ENCODE results near the gene MYO1B.

The MYO1B gene

DNA sequence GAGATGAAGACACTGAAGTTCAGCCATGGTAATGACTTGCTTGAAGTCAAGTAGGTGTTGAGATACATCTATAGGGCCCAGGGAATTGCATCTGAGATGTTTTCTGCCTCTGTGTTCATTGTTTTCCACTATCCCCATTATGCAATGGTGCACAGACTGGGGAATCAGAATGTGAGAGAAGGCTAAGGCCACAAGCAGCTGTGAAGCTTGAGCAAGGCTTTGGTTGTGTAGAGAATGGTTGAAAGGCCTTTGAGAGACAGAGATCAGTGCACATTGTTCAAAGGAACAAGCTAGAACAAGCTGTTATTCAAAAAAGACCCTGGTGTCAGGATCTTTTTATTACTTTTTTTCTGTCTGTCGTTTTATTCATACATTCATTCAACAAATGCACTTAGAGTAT, 82.3 kb downstream of the MYO1B start:
- no peak for DNase-seq

DNA sequence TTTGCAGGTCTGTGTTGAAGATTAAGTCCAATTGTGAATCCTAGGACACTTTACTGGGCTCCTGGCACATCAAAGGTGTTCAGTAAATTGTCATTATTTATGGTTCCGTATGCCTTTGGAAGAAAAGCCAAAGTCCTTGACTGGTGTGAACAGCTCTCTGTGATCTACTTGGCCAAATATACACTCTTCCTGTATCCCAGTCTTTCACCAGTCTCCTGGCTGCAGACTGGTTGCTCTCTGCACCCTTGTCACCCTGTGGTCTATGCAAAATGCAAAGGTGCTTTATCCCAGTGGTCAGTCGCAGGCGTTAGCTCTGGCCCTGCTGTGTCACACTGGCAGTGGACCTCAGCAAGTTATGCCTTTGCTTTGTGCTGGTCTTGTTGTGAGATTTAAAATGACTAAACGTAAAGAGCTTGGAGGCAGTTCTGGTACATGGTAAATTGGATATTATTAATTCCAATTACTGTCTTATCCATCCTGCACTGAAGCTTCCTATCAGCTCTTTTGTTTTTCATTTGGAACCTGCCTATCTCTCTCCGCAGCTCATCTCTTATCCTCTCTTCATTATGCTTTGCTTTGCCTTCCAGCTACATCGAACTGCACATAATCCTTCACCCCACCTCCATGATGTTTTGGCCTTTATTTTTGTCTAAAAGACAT, 83.1 kb downstream of the MYO1B start:
- DNase-seq = no peak

DNA sequence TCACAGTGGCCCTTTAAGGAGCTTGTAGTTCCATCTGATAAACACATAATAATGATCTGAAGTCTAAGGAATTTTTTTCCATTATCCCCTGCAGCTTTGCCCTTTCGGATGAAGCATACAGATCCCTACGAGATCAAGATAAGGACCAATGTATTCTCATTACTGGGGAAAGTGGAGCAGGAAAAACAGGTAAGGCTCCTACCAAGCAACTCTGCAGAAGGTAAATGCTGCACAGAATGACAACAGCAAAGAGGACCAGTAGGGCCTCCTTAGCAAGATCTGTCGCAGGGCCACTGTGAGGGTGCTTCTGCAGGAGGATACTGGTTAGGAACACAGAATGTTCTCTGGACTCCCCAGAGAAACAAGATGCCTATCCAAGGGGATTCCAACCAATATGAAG, 84.6 kb downstream of the MYO1B start:
- DNase-seq = no peak

DNA sequence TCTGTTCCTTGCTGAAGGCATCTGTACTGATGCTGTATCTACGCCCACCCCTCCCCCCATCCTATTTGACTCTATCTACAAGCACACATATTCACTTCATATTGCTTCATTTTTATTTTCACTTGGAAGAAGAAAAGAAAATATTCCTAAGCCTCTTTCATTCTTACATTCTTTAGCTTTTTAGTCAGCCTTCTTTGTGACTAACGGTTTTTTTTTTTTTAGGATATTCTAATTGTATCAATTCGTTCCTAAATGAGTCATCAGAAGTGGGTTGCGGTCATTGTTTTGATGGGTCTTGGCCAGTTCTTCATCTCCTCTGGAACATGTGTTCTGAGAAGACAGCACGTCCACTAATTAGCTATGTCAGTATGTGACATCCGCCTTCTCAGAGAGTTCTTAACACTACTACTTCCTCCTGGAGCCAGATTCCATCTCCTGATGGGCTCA, 88.7 kb downstream of the MYO1B start:
- DNase-seq = peak; percentile 98

DNA sequence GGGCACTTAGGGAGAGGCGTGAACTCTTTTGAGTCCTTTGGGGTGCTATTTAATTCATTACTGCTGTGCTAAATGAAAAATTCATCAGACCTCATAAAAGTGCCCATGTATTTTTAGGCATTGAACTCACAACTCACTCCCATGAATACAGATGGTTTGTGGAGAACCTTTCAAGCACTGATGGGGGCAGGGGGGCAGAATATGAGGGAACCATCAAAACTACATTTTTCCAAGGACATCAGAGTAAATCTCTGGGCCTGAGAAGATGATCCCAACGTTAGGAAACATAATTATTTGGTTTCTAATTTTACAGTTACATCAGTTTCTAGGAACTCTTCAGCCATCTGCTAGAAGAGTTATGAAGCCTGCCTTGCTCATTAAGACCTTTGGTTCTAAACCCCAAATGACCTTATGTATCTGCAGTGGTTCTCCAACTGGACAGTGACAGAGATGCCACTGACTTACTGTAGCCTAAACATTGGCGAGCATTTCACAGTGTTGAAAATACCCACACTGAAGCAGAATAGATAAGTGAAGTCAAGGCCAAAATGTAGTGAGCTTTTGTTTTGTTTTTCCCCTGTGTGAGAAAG, 90.8 kb downstream of the MYO1B start:
- DNase-seq = no peak

DNA sequence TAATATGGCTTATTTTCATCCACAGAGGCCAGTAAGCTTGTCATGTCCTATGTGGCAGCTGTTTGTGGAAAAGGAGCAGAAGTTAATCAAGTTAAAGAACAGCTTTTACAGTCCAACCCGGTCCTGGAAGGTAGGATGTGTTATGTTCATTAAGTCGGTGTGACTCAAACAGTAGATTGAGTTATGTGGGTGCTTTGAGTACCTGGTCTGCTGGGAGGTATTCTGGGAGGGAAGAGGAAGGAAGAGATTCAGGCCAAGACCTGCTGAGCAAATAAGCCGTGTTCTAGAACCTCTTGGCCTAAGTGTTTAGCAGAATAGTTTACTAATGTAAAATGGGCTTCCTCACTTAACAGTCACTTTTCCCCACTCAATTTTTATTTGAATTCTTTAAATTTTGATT, 96.2 kb downstream of the MYO1B start:
- no peak for DNase-seq

DNA sequence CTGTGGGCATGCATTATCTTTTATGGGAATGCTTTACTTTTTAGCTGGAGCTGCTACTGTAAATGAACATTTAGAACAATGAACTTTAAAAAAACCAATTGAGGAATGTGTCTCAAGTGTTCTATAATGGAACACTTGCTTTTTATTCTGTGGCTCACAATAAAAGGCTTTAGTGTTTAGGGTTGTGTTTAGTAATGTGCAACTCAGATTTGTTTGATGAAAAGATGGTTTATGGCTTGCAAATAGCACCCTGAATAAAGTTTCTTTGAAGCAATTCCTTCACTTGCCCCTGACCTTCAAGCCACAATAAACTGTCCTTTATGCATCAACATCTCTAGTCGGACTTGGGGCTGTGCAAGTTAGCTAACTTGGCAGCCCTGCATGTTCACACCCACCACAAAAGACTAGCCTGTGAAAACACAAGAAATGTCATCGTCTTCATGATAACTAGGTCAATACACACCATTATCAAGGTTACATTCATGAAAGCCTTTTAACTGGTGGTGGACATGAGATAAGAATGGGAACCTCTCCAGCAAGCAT, 98.7 kb downstream of the MYO1B start:
- DNase-seq = no peak

DNA sequence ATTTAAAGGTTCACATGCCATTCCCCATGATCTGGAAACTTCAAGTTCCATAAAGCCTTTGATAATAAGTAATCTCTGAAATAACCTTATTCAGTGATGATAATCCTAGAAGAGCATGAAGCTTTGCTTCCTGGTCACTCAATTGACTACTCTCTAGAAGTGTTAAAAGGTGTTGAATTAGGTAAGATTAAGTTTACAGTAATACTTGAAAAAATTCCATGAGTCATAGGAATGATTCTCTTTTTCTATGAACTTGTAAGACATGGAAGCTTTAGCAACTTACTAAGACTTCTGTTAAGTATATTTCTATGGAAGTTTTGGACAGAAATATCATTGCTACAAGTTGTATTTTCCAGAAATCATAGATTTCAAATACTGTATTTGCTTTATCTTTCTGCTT, 100.6 kb downstream of the MYO1B start:
- DNase-seq = peak; percentile 42

DNA sequence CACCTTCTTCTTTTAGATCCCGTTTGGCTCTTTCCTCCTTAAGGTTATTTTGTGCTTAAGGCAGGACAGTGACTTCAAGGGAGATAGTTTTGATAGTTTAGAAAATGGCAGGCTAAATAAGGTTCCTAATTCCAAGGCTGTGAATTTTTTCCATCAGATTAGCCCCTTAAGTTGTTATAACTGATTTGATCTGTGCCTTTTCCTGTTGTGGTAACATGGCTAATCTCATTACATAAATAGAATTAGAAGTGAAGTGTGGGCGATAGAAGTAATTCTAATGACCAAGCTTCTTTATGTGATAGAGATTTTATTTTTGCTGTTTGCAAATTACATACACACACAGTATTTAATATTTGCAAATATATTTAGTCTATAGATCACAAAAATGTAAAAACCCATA, 102.0 kb downstream of the MYO1B start:
- no peak for DNase-seq

DNA sequence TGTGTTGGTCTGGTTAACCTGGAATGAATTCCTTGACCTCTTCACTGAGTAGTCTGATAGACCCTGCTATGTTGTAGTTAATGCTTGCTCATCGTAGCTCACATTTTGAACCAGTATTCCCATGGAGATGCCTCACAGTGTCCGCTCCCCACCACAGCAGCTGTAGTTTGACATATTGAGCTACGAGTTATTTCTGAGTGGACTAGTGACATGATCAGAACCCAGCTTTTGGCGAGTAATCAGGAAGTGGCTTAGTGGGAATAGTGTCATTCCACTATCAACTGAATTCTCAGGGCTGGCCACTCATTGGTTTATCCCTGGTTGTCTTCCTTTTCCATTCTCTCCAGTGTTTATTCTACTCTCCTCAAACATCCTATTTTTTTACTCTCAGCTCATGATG, 102.7 kb downstream of the MYO1B start:
- DNase-seq = peak; percentile 43

DNA sequence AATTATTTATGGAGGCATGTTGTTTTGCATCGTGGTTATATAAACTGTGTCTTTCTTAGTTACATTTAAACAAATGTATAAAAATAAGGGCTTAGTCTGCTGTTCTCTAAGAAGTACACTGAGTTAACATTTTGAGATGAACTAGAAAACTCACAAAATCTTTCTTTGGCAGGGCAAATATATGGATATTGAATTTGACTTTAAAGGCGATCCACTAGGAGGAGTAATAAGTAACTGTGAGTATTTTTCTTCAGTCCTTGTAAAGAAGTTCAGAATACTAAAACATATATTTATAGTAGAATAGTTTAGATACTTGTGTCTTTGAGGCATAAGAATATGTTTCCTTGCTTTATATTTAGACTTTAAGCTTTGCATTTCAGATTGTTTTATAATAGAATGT, 104.8 kb downstream of the MYO1B start:
- no peak for DNase-seq

DNA sequence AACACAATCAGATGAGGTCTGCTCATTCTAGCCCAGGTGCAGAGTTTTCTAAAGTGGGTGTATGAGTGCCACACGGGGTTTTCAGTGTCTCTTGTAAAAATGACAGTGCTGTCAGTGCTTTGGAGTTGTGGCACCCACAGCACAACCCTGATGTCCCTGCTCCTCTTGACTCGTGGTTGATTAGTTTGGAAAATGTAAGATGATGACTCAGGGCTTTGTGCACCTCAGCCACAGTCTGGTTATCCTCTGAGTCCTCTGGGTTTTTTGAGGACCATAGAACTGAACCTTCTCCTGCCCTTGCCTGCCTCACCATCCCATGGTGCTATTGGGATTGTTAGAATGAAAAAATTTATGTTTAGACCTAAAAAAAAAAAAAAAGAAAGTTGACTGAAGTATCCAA, 105.6 kb downstream of the MYO1B start:
- DNase-seq = peak; percentile 62

DNA sequence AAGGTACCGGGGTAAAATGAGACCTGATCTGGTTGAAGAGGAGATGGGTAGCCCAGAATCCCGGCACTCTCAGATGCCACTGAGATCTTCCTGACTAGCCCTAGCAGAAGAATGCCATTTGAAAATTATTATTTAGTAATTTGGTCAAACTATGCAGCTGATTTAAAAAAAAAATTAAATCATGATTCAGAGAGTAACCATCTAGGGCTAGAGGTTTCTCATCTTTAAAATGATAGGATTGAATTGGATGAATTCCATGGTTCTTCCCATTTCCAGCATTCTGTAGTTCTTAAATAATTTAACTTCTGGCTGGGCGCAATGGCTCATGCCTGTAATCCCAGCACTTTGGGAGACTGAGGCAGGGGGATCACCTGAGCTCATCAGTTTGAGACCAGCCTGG, 106.1 kb downstream of the MYO1B start:
- peak; percentile 63 for DNase-seq

DNA sequence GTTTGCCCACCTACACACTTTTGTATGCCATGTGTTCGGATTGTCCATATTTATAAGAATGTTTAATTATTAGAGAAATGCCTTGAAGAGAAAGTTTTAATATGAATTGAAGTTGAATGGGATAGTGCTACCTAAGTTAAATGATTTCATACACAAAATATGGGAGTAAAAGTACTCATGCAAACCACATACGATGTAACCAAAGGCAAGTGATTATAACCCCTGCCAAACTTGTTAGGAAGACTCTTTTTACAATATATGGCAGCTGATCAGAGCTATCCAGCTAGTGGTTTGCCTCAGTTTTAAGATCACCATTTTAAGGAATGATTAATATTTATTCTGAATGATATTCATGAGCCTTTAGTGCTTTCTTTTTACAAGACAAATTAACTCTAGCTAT, 106.7 kb downstream of the MYO1B start:
- peak; percentile 48 for DNase-seq

DNA sequence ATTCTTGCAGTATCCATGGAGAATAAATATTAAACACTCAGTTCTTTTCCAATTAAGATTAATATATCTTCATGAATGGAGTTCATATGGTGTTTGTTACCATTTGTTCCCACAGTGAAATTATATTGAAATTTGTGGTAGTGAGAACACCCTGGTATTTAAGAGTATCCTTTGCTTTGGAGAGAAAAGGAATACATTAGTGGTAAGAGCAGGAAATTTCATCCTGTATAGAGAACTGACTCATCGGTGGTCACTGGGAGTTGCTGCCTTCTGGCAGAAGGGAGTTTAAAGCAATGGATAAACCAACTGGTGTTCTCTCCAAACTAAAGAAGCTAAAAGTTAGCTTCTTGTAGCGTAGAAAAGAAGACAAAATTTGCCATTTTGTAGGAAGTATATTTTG, 107.3 kb downstream of the MYO1B start:
- DNase-seq = peak; percentile 79

DNA sequence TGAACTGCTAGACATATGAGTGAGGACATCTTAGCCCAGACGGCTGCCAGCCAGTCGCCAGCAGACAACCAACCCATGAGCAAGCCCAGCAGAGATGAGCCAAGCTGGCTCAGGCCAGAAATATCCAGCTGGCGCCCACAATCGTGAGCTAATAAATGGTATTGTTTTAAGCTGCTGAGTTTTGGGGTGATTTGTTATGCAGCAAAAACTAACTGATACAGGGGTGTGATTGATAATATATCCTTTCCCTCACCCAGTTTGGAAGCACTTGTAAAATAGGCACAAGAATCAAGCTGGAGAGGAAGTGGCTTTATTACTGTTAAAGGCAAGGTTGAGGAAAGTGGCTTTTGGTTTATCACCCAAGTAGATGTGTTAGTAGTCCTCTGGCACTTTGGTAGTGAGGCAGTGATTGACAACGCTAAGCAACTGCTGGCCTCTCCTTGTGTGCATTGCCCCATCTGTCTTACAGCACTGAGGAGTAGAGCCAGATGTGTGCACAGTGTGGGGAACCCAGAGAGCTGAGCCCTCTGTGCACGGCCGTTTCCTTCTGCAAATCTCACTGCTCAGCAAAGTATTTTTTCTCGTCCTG, 110.1 kb downstream of the MYO1B start:
- no peak for DNase-seq

DNA sequence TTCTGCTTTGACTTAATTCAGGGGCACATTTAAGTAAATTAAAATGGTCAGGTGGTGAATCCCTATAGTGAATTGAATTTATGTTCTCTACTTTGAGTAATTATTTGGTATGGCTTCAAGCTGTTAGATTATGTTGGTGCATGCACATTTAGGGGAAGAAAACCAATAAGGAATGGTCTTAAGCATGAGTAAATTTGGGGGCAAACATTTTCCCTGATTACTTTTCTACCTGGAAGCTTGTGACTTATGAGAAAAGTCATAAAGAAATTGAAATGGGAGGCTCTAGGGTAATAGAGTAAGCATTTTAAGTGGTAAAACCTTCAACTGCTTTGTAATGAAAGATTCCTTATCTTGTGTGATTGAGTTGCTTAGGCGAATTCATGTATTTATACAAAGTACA, 112.5 kb downstream of the MYO1B start:
- DNase-seq = no peak

DNA sequence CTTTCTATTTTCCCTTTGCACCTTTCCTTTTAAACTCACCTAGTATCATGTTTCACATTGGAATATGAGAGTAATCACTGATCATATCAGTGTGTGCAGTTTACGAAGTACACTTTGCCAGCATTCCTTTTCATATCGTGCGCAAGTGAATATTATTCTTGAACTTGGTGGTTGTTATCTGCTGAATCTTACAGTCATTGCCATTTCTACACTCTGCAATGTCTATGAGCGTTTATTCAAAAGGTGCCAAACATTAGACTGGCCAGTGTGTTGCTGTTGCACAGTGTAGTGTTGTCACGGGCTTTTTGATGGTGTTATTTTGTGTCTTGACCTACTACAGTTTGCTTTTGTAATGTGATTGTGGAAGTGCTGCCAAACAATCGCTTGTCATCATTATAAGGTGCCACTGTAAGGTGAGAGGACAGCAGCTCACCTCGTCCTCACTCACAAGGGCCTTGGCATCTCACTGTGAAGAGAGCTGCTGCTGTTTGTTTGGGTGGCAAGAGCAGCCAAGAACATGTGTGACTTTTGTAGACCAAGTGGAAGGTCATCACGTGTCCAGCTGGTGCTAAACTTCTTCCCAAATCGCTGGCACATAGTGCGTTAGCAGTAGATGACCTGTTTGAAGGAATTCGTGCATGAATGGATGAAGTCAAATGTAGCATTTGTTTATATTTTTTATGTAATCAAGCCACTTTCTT, 113.3 kb downstream of the MYO1B start:
- no peak for DNase-seq

DNA sequence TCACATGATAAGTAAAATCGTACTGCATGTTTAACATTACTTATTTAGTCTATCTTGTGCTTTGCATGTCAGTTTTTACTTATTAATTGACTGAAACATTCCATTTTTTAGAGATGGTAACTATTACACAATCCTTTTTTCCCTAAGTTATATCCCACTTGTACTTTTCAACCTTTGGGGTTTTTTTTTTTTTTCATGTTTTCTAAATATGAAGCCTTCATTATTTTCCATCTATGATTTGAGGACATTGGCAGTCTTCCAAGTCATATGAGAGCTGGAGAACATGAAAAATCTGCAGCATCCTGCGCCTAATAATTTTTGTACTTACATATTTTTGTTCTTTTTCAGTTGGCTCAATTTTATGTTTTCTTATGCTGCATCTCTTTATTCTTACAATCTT, 113.9 kb downstream of the MYO1B start:
- no peak for DNase-seq

DNA sequence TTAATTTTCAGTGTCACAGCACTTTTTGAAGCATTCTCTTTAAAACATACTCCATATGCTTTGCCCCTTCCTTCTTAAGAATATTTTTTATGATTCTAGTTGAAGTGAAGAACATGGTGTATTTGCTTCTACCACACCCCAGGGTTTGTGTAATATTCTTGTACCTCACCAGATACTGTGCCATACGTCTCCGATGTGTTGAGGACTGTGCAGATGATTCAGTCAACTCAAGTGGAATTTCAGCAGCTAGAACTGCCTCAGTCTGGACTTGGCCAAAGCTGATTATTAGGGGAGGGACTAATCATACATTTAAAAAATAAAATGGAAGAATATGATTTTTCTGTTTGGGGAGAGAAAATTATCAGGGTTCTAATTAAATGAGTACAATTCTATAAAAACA, 115.7 kb downstream of the MYO1B start:
- DNase-seq = no peak

DNA sequence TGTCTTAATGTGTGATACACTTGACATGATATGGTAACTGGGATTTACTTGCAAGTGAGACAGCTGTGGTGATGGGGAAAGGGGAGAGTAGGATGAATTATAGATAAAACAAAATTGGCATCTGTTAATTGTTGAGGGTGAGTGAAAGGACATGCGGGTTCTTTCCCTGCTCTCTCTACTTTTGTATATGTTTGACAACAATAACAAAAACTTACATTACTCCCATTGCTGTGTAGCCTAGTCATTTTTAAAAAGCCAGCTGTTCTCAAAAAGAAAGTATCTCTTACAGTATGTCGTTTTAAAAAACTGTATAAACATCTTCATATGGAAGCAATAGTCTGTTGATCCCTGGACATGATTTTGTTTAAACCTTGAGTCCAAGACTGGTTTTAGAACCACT, 117.6 kb downstream of the MYO1B start:
- no peak for DNase-seq

DNA sequence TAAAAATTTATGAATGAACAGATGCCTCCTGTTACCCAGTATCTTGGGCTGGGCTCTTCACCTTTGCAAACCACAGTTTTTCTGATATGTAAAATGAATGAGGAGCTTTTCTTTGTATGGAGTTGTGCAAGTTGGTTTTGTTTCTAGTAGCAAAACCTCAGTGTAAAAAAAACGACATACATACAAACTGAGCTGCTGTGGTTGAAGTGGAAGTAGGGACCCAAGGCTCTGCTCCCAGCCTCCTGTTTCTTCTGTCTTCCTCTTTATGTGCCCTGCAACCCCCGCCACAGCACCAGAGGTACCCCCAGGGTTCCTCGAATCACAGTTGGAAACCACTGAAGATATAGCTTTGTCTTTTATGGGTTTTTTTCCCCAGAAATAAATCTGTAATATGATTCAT, 118.1 kb downstream of the MYO1B start:
- no peak for DNase-seq

DNA sequence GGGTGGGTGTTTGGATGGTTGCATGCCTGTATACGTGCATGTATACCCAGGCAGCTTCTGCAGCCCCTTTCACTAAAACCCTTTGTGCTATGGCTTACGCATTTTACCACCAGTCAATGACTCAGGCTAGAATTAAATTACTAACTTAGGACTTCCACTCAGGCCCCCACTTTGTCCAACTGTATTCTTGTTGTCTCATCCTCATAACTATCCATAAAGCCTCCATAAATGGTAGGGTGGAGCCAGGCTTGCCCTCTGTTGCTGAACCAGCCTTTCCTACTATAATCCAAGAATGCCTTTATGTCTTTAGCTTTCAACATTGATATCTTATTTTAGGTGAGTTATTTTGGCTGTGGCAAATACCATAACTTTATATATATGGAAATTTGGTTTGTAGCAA, 119.9 kb downstream of the MYO1B start:
- DNase-seq = peak; percentile 13

DNA sequence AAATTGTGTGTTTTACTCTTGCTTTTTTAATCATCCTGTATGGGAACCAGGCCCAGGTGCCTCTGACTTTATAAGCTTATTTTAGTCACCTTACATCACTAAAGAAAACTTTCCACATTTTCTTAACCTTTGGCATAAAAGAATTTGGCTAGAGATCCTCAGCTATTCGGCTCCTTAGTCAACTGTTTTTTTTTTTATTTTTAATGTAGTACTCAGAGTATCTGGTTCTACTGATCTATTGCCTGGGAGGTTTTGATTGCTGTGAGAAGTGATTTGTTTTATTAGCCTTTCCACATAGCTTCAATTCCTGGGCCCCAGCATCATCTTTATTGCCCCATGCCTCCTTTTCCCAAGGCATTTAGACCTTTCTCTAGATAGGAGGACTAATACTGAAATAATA, 121.0 kb downstream of the MYO1B start:
- DNase-seq = peak; percentile 86
